Raji (cell line): ENCODE data around the gene FCHSD2.

Experiments
- POLR2A ChIP-seq: IDR thresholded peaks from 2 replicates; pipeline ENCODE4 v1.6.1; 2011; ENCODE audit warnings: low read depth, low read length, control low read depth; ENCODE audit not compliant: insufficient read depth

The FCHSD2 gene

GRCh38 chr11:73117071-73117470, 25.0 kb downstream of the FCHSD2 start:
- TF ChIP-seq POLR2A, result no peak

GRCh38 chr11:73116636-73117035, 25.5 kb downstream of the FCHSD2 start:
- TF ChIP-seq POLR2A, result no peak

GRCh38 chr11:73114835-73115220, 27.3 kb downstream of the FCHSD2 start:
- TF ChIP-seq POLR2A, result no peak

GRCh38 chr11:73114110-73114834, 27.8 kb downstream of the FCHSD2 start:
- TF ChIP-seq POLR2A, result no peak

GRCh38 chr11:73113426-73113825, 28.7 kb downstream of the FCHSD2 start:
- no peak for TF ChIP-seq POLR2A

GRCh38 chr11:73107597-73107996, 34.5 kb downstream of the FCHSD2 start:
- TF ChIP-seq POLR2A, result no peak

- no peak for TF ChIP-seq POLR2A
Observed at GRCh38 chr11:73106347-73106746, 35.8 kb downstream of the FCHSD2 start.

- TF ChIP-seq POLR2A, result no peak
Observed at GRCh38 chr11:73100578-73100977, 41.5 kb downstream of the FCHSD2 start.

- TF ChIP-seq POLR2A, result no peak
Observed at GRCh38 chr11:73099512-73100266, 42.4 kb downstream of the FCHSD2 start.

- no peak for TF ChIP-seq POLR2A
Observed at GRCh38 chr11:73095613-73096012, 46.5 kb downstream of the FCHSD2 start.

- no peak for TF ChIP-seq POLR2A
Observed at GRCh38 chr11:73091521-73092305, 50.4 kb downstream of the FCHSD2 start.

GRCh38 chr11:73087730-73088129, 54.4 kb downstream of the FCHSD2 start:
- no peak for TF ChIP-seq POLR2A

GRCh38 chr11:73085189-73085875, 56.8 kb downstream of the FCHSD2 start:
- no peak for TF ChIP-seq POLR2A

- TF ChIP-seq POLR2A, result no peak
Observed at GRCh38 chr11:73078631-73079030, 63.5 kb downstream of the FCHSD2 start.

- TF ChIP-seq POLR2A, result no peak
Observed at GRCh38 chr11:73077454-73077853, 64.7 kb downstream of the FCHSD2 start.
